Jurkat, Clone E6-1 (cell line): Measurements from ENCODE around the gene TTC13.

Source experiments
- DNase-seq: peaks from one replicate; pipeline ENCODE4 v3.0.0-alpha.2; 2011; ENCODE audit warnings: low read depth, low spot score
- H3K4me3 ChIP-seq: 2 replicates; pipeline ENCODE4 v1.5.1; 2011; ENCODE audit warnings: mild to moderate bottlenecking, low read length, control low read depth, moderate library complexity

TTC13 gene

DNA sequence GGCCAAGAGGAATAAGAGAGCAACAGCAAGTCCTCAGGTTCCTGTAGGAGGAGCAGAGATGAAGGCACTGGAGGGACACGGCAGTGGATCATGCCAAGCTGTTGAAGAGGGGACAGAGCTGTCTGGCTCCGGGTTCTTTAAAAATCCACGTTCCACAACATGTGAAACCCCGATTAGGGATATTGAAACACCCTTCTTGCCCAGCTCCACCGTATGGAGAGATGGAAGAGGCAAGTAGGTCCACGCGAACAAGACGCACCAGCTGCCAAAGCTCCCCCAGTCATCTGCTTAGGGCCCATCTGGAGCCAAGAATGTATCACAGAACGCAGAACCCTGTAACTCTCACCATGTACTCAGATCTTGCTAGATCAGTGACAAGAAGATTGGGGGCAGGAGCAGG lies 114.2 kb downstream of the TTC13 start:
- H3K4me3 ChIP-seq = no peak overlapping the region
- DNase-seq = no peak

DNA sequence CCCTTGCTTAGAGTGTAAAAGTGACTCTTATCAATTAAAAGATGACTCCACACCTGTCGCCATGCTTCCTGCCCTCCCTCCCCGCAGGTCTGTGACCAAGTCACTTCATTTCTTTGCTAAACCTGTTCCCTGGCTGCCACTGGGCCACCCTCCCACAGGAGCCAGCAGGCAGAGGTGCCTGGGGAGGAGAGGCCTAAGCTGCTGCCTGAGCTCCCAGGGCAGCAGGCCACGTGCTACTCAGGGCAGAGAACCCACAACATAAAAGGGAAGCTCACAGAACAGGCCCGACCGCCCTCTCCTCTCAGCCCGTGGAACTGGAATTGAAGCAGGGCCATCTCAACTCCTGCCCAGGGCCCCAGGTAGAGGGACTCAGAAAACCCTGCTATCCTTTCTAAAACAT lies 115.2 kb downstream of the TTC13 start:
- DNase-seq = peak; percentile 10
- no peak overlapping the region for H3K4me3 ChIP-seq

DNA sequence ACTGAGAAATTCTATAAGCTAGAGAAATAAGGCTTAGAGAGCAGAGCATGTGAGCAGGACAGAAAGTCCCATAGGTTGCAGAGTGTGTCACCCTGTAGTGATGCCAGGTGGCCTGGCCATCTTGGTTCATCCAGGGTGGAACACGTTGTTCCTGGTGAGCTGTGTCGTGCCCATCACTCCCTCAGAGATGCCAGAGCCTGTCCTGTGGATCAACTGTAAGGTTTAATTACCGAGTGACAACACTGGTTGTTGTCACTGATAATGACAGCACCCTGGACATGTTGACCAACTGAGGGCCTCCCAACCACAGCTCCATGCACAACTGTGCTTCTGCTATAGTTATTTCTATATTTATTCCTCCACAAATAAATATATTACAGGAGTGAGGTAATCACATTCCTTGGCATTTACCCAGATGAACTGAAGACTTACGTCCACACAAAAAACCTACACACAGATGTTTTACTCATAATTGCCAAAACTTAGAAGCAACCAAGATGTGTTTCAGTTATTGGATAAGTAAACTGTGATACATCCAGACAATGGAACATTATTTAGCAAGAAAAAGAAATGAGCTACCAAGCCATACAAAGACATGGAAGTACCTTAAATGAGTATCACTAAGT lies 116.6 kb downstream of the TTC13 start:
- DNase-seq = no peak
- H3K4me3 ChIP-seq = no peak overlapping the region

DNA sequence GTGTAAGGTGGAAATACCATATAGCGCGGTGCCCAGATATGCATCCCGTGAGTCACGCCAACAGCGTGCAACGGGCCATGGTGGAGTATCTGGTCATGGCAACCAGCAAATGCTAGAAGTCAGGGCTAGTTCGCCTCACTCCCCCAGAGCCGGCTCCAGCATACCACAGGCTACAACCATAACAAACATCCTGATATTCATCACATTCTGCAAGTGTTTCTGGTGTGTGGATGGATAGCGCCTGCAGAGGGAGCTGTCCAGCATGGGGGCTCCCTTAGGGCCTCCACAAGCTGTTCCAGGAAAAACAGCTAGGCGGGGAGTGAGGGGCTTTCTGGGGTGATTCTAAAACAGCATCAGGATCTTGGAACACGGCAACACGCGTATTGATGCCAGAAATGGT lies 117.2 kb downstream of the TTC13 start:
- DNase-seq = no peak
- no peak overlapping the region for H3K4me3 ChIP-seq

DNA sequence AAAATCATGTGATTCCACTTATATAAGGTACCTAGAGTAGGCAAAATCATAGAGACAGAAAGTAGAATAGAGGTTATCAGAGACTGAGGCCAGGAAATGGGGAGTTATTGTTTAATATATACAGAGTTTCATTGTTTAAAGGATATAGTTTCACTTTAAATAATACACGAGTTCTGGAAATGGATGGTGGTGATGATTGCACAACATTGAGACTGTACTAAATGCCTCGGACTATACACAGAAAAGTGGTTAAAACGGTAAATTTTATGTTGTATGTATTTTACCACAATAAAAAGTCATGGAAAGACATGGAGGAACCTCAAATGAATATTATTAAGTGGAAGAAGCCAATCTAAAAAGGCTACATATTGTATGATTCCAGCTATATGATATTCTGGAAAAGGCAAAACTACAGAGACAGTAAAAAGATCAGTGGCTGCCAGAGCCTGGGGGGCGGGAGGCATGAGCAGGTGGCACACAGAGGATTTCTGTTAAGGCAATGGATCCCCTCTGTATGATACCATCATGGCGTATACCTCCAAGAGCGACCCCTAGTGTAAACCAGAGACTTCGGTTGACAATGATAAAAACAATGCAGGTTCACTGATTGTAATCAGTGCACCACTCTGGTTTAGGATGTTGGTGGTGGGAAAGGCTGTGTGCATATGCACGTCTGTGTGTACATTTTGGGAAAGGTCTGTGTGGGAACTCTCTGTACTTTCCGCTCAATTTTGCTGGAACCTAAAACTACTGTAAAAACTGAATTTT lies 117.9 kb downstream of the TTC13 start:
- peak; percentile 14 for DNase-seq
- H3K4me3 ChIP-seq = no peak overlapping the region

DNA sequence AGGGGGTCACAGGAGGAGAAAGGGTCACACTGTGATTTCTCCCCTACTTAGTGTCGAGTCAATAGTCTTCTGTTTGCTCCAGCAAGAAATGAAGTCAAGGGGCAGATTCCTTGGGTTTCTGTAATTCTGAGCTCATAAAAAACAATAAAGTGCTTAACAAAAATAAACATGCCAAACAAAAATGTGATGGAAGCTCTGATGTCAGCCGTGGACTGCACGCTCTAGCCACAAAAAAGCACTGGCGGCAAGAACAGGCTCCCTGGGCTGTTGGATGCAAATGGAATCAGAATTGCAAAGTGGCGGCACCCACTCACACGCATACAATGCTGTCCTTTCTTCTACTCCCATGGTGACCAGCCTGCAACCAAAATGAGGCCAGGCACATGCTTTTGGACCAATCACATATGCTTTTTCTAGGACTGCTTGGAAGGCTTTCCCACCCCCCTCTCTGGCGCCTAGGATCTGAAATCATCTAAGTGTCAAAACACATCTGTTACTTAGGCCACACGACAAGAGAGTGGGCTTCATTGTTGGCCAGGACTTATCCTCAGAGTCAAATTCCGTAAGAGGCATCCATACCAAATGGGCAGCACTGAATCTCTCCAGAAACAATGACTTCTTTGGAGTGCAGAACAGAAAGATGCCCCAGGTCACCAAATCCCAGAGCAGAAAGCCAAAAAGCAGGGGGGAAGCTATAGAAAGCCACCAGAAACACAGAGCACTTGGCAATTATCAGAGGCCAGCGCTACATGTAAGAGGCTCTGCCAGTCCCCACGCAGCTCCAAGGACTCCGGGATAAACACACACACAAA lies 119.5 kb downstream of the TTC13 start:
- H3K4me3 ChIP-seq = no peak overlapping the region
- no peak for DNase-seq

DNA sequence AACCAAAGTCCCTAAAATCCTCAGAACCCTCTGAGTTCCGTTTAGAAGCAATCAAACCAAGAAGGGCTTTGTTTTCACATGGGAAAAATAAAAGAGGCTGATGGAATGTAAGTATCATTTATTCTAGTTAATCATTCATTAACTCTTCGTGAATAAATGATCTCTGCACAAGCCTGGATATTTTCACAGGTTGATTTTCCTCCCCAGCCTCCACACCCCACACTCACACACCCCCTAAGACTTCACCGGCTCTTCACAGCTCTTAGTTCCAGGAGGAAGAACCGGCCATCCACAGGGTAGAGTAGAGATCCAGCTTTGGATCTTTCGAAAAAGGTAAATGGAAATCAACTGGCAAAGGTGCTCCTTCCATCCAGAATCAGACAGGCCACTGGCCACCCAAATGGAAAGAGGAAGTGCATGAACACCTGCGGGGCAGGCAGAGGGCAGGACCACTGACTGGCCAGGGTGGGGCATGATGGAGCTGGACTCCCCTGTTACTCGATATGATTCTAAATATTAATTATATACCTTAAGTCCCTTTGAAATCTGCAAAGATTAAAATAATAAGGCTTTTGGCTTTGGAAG lies 120.3 kb downstream of the TTC13 start:
- DNase-seq = no peak
- H3K4me3 ChIP-seq = no peak overlapping the region

DNA sequence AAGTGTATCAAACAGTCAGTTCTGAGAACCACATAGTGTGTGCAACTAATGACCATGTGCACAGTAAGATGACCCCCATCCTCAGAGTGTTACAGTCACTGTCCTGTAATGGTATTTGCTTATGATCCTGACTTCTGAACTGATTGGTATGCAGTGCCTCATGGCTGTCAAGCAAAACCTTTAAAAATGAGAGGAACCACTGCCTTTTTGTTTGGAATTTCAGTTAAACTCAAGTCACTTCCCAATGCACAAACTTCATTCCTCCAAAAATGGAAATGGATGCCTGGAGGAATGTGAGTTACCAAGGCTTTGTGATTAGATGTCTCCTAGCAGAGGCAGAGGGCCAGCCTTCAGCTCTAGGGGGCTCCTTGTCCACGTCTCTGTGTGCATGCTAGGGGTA lies 120.8 kb downstream of the TTC13 start:
- no peak for DNase-seq
- no peak overlapping the region for H3K4me3 ChIP-seq

DNA sequence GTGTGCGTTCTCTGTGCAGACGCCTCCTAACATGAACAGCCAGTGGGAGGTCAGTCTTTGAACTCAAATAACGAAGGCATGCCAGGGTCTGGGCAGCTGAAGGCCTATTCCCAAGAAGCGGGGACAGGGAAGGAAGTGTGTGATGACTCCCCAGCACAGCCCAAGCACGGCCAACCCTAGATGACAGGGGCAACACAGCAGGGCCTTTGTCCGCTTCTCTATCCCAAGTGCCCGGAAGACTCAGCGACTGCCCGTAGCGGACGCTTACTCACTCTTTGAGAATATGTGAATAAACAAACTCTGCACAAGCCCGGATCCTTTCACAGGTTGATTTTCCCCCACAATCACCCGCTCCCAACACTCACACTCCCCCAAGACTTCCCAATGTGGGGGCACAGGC lies 121.6 kb downstream of the TTC13 start:
- DNase-seq = no peak

More for the DNA sequence above, 121.6 kb downstream of the TTC13 start:
- no peak overlapping the region for H3K4me3 ChIP-seq
